ENCODE measurements around the gene RAD51B.

- no peak for TF ChIP-seq ZNF274 (IDR thresholded peaks at IDR 0.05; ENCODE audit: low read depth, low read length)
- TF ChIP-seq YY1 (IDR thresholded peaks at IDR 0.05; ENCODE audit: insufficient read depth, insufficient read length), result no peak
- no peak for TF ChIP-seq SUZ12 (IDR thresholded peaks at IDR 0.05; ENCODE audit: extremely low read depth, insufficient read depth, insufficient read length)
These were observed 651.7 kb downstream of the RAD51B start for GRCh38 chr14:68471029-68471963.
